PFSK-1 (cell line): ENCODE results near the gene NAMPT.

Source experiments
- POLR2AphosphoS5 ChIP-seq: IDR thresholded peaks from 2 replicates; pipeline ENCODE4 v1.6.1; 2012; ENCODE audit warnings: low read depth, mild to moderate bottlenecking, control low read depth, low read length, moderate library complexity
- SIN3A ChIP-seq: IDR thresholded peaks from 2 replicates; pipeline ENCODE4 v1.6.1; 2012; ENCODE audit warnings: mild to moderate bottlenecking, low read length, moderate library complexity, borderline replicate concordance; ENCODE audit not compliant: insufficient read depth

DNA sequence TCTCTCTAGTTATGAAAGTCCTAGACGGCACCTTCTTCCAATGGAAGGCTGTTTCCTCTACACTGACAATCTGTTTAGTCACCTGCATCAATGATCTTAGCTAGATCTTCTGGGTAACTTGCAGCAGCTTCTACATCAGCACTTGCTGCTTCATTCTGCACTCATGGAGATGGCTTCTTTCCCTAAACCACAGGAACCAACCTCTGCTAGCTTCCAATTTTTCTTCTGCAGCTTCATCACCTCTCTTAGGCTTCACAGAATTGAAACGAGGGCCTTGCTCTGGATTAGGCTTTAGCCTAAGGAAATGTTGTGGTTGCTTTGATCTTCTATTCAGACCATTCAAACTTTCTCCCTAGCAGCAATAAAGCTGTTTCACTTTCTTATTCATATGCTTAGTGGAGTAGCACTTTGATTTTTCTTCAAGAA, 24.6 kb downstream of the NAMPT start:
- no peak for TF ChIP-seq SIN3A
- TF ChIP-seq POLR2AphosphoS5 = no peak
